ENCODE data around the gene RPTOR.

The RPTOR gene

GRCh38 chr17:81010935-81011334 lies 466.3 kb downstream of the RPTOR start:
- Histone ChIP-seq H3K36me3 (ENCODE audit: control insufficient read depth, insufficient read depth, low read length) (no peaks in the 10 kb centered on the region), H3K9me3 (ENCODE audit: control insufficient read depth, insufficient read depth, low read length) (no peaks in the 10 kb centered on the region), H3K4me3 (ENCODE audit: low read depth, low read length) (no peak overlapping the region), H3K9ac (ENCODE audit: low read depth, low read length) (no peak overlapping the region), H3K4me1 (ENCODE audit: control insufficient read depth, insufficient read depth, low read length) (no peaks in the 10 kb centered on the region), H3K27me3 (ENCODE audit: control insufficient read depth, insufficient read depth, low read length) (peaks cover 5% of the 10 kb centered on the region)

GRCh38 chr17:81011951-81012350 lies 467.3 kb downstream of the RPTOR start:
- Histone ChIP-seq H3K9me3 (ENCODE audit: control insufficient read depth, insufficient read depth, low read length) (no peaks in the 10 kb centered on the region), H3K27me3 (ENCODE audit: control insufficient read depth, insufficient read depth, low read length) (no peaks in the 10 kb centered on the region), H3K4me1 (ENCODE audit: control insufficient read depth, insufficient read depth, low read length) (no peaks in the 10 kb centered on the region), H3K4me3 (ENCODE audit: low read depth, low read length) (no peak overlapping the region), H3K9ac (ENCODE audit: low read depth, low read length) (no peak overlapping the region), H3K36me3 (ENCODE audit: control insufficient read depth, insufficient read depth, low read length) (no peaks in the 10 kb centered on the region)

- no peak overlapping the region for H3K9ac ChIP-seq (ENCODE audit: low read depth, low read length)
- H3K4me1 ChIP-seq (ENCODE audit: control insufficient read depth, insufficient read depth, low read length) = no peaks in the 10 kb centered on the region
- H3K36me3 ChIP-seq (ENCODE audit: control insufficient read depth, insufficient read depth, low read length) = no peaks in the 10 kb centered on the region
- H3K9me3 ChIP-seq (ENCODE audit: control insufficient read depth, insufficient read depth, low read length) = no peaks in the 10 kb centered on the region
- H3K27me3 ChIP-seq (ENCODE audit: control insufficient read depth, insufficient read depth, low read length) = no peaks in the 10 kb centered on the region
- no peak overlapping the region for H3K4me3 ChIP-seq (ENCODE audit: low read depth, low read length)
Observed at GRCh38 chr17:81012574-81013447, 468.2 kb downstream of the RPTOR start.

GRCh38 chr17:81013642-81014041 lies 469.0 kb downstream of the RPTOR start:
- no peaks in the 10 kb centered on the region for H3K36me3 ChIP-seq (ENCODE audit: control insufficient read depth, insufficient read depth, low read length)
- H3K27me3 ChIP-seq (ENCODE audit: control insufficient read depth, insufficient read depth, low read length) = no peaks in the 10 kb centered on the region
- H3K4me1 ChIP-seq (ENCODE audit: control insufficient read depth, insufficient read depth, low read length) = no peaks in the 10 kb centered on the region
- H3K4me3 ChIP-seq (ENCODE audit: low read depth, low read length) = no peak overlapping the region
- H3K9me3 ChIP-seq (ENCODE audit: control insufficient read depth, insufficient read depth, low read length) = no peaks in the 10 kb centered on the region
- H3K9ac ChIP-seq (ENCODE audit: low read depth, low read length) = no peak overlapping the region

GRCh38 chr17:81015136-81015535 lies 470.5 kb downstream of the RPTOR start:
- no peaks in the 10 kb centered on the region for H3K36me3 ChIP-seq (ENCODE audit: control insufficient read depth, insufficient read depth, low read length)
- no peak overlapping the region for H3K4me3 ChIP-seq (ENCODE audit: low read depth, low read length)
- no peaks in the 10 kb centered on the region for H3K4me1 ChIP-seq (ENCODE audit: control insufficient read depth, insufficient read depth, low read length)
- no peaks in the 10 kb centered on the region for H3K27me3 ChIP-seq (ENCODE audit: control insufficient read depth, insufficient read depth, low read length)
- no peak overlapping the region for H3K9ac ChIP-seq (ENCODE audit: low read depth, low read length)
- no peaks in the 10 kb centered on the region for H3K9me3 ChIP-seq (ENCODE audit: control insufficient read depth, insufficient read depth, low read length)

Data from iPS-15b (cell line).